GM19193 (cell line): ENCODE results near the gene SCGN.

Experiments used
- POLR2A ChIP-seq: IDR thresholded peaks from 4 replicates; pipeline ENCODE4 v1.6.1; 2011; ENCODE audit not compliant: insufficient read depth, insufficient read length; ENCODE audit errors: extremely low read depth

Gene SCGN

DNA sequence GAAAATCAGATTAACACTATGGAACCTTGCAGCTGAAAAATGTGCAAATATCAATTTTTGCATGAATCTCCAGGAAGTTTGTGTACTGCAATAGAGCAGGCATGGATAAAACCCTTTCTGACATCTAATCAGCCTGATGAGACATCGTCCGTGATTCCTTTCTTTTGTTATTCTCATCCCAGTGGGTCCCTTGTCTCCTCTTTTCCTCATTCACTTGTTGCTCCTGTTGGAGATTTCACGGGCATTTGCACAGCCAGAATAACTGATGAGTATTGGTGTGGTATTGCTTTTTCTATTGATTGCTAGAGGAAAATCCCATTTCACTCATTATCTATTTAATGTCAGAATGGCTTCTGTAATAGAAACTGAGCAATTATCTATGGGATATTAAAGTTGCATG is 39.9 kb downstream of the SCGN start:
- no peak for TF ChIP-seq POLR2A

GRCh38 chr6:25692472-25692871 is 40.5 kb downstream of the SCGN start:
- TF ChIP-seq POLR2A: no peak

GRCh38 chr6:25694366-25694765 is 42.4 kb downstream of the SCGN start:
- no peak for TF ChIP-seq POLR2A

- TF ChIP-seq POLR2A: no peak
Observed at GRCh38 chr6:25695671-25696070, 43.7 kb downstream of the SCGN start.

GRCh38 chr6:25697537-25698340 is 45.7 kb downstream of the SCGN start:
- TF ChIP-seq POLR2A: no peak

DNA sequence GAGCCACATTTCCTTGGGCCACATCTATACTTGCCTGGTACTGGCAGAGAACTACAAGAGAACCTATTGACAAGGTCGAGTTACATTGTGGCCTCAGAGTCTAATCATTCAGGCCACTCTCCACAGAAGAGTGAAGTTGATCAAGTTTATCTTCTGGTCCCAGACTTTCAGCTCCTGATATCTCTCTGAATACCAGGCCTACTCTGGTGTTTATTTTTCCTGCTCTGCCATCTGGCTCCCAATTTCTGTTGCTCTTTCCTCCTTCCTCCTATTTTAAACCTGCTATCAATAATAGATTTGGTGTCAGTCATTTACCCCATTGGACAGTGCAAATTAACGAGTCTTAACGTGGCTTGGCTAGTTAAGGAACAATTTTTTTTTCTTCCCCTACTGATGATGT is 46.6 kb downstream of the SCGN start:
- TF ChIP-seq POLR2A: no peak

- no peak for TF ChIP-seq POLR2A
Observed at GRCh38 chr6:25699649-25700048, 47.6 kb downstream of the SCGN start.

GRCh38 chr6:25700761-25701160 is 48.7 kb downstream of the SCGN start:
- TF ChIP-seq POLR2A: no peak

DNA sequence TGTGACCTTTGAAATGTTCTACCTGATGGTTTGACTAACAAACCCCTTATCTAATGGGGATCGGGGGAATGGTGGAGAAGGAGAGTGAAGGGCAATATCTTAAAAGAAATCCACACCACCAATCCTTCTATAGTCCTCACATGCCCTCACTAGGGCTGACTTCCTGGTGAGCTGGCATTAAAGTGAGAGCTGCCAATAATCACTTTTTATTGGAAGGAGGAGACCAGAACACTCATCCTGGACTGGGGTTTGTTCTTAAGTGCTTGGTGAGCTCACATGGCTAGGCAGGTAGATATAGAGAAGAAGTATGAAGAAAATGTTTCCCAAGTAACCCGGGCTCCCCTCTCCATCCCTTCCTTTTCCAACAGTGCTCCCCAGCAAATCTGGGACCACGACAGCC is 49.8 kb downstream of the SCGN start:
- TF ChIP-seq POLR2A: no peak

GRCh38 chr6:25703005-25703404 is 51.0 kb downstream of the SCGN start:
- no peak for TF ChIP-seq POLR2A

GRCh38 chr6:25704001-25704400 is 52.0 kb downstream of the SCGN start:
- no peak for TF ChIP-seq POLR2A

DNA sequence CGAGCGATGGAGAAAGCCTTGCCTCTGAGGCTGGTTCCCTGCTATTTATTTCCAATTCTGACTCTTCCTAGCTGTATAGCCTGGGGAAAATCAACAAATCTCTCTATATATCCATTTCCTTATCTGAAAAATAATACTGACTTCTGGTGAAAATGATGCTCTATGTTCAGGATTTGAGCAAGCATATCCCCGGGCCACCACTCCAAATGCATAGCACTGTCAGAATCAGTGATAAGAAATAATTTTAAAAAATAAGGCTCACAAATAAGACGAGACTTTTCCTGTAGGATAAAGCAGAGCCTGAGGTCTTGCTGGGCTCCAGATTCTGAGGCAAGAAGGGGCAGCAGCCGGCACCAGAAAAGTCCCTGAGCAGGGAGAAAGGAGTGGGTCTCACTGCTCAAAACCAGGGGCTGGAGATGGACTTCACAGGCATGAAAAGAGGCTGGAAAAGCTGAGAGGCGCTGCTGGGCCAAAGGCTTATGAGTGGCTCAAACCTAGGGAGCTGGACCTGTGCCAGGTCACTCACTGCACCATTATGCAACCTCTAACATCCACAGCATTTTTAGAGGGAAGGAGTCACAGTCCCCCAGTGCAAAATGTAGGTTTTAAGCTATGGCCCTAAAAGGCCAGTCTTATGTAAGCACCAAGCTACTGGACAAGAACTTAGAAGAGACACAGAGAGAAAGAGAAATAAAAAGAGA is 54.4 kb downstream of the SCGN start:
- no peak for TF ChIP-seq POLR2A

DNA sequence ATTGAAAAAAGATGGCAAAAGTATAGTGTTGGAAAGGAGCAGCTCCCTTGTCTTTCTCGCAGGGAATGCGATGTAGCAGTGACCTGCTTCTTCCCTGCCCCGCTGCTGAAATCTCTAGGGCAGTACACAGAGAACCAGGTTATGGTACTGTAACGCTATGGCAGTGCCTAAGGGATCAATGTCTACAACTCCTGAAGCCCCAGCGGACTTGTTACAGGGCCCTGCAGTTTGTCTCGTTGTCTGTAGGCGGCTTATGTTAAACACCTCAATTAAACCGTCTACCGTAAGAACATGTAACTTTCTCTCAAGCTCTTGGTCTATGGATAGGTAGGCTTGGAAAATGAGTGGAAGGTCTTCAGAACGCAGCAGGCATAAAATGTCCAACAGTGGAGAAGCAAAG is 57.7 kb downstream of the SCGN start:
- no peak for TF ChIP-seq POLR2A

DNA sequence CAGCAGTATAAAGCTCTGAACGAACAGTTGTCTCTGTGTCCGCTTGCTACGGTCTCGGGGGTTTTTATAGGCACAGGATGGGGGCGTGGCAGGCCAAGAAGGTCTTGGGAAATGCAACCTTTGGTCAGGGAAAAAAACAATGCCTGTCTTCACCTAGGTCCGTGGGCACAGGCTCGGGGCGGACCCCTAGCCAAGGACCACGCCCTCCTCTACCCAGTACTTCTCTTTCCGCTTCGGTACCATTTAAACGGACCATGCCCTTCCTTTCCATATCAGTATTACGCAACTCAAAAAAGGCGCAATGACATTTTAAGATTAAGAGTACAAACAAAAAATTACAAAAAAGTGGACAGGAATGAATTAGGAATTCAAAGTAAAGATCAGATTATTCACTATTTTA is 58.3 kb downstream of the SCGN start:
- TF ChIP-seq POLR2A: no peak

DNA sequence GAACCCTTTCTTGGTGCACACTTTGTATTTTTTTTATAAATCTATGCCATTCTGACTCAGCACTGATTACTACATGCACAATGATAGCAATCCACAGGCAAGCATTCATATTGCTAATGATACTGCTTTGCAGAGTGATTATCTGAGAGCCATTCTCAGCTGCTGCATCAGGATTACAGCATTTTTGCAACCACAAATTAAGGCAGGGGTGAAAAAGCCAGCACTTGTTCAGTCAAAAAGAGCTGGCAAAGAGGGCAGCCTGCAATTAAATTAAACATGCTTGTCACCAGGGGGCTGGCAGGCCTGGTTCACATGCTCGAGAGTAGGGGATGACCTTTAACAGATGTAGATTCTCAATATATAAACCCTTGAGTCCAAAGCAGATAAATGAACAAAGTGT is 61.8 kb downstream of the SCGN start:
- TF ChIP-seq POLR2A: no peak

GRCh38 chr6:25714765-25715164 is 62.8 kb downstream of the SCGN start:
- no peak for TF ChIP-seq POLR2A
